ENCODE measurements around the gene NECAB2. TPM values are rescaled to one million over a fixed set of nuclear protein-coding genes. Genes with fewer than 3 reads are reported as not detected.
A peak's percentile ranks its signal among the peaks of the same experiment; 100 is the strongest.

The NECAB2 gene
- total RNA-seq, 1 donor from 2014 or later: 19.6 TPM

DNA sequence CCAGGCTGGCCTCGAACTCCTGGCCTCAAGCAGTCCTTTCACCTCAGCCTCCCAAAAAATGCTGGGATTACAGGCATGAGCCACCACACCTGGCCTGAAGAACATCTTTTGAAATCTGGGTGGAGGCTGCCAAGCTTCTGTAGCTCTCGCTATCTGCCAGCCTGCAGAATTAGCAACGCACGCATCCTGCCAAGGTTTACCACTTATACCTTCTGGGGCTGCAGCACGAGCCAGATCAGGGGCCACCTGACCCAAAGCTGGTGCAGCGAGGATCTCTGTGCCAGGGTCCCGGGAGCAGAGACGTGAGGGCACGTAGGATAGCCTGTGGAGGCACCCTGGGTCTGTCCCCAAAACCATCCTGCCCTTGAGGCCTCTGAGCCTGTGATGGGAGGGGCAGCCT, 52.3 kb downstream of the NECAB2 start:
- DNase-seq (ENCODE audit: low read depth, low spot score): no peak
- Mint-ChIP-seq H3K27ac (ENCODE audit: unreplicated experiment) (no peak overlapping the region), H3K9me3 (peaks cover 15% of the 10 kb centered on the region), H3K36me3 (ENCODE audit: low read depth) (peaks cover 7% of the 10 kb centered on the region), H3K27me3 (ENCODE audit: low read depth) (no peaks in the 10 kb centered on the region), H3K4me3 (no peak overlapping the region), H3K4me1 (no peaks in the 10 kb centered on the region)
- TF ChIP-seq, protein P1, sequence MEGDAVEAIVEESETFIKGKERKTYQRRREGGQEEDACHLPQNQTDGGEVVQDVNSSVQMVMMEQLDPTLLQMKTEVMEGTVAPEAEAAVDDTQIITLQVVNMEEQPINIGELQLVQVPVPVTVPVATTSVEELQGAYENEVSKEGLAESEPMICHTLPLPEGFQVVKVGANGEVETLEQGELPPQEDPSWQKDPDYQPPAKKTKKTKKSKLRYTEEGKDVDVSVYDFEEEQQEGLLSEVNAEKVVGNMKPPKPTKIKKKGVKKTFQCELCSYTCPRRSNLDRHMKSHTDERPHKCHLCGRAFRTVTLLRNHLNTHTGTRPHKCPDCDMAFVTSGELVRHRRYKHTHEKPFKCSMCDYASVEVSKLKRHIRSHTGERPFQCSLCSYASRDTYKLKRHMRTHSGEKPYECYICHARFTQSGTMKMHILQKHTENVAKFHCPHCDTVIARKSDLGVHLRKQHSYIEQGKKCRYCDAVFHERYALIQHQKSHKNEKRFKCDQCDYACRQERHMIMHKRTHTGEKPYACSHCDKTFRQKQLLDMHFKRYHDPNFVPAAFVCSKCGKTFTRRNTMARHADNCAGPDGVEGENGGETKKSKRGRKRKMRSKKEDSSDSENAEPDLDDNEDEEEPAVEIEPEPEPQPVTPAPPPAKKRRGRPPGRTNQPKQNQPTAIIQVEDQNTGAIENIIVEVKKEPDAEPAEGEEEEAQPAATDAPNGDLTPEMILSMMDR (conservative IDR thresholded peaks at IDR 0.05): no peak

DNA sequence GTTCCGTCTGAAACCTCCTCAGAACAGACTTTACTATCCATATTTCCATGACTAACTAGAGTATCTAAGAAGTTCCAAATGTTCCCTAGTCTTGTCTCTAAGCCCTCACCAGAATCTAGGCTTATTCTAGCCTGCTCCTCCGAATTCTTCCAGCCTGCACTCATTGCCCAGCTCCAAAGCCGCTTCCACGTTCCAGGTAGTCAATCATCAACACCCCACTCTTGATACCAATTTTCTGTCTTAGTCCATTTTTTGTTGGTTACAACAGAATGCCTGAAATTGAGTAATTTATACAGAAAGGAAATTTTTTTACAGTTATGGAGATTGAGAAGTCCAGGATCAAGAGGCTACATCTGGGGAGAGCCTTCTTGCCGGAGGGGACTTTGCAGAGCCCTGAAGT, 53.4 kb downstream of the NECAB2 start:
- TF ChIP-seq, protein P1 (conservative IDR thresholded peaks at IDR 0.05): no peak
- Mint-ChIP-seq H3K27ac (ENCODE audit: unreplicated experiment) (no peak overlapping the region), H3K4me3 (no peak overlapping the region), H3K4me1 (peaks cover 2% of the 10 kb centered on the region), H3K9me3 (peaks cover 15% of the 10 kb centered on the region), H3K36me3 (ENCODE audit: low read depth) (peaks cover 7% of the 10 kb centered on the region), H3K27me3 (ENCODE audit: low read depth) (no peaks in the 10 kb centered on the region)
- no peak for DNase-seq (ENCODE audit: low read depth, low spot score)

- no peak overlapping the region for H3K4me3 Mint-ChIP-seq
- no peaks in the 10 kb centered on the region for H3K27me3 Mint-ChIP-seq (ENCODE audit: low read depth)
- H3K4me1 Mint-ChIP-seq: peaks cover 8% of the 10 kb centered on the region
- H3K27ac Mint-ChIP-seq (ENCODE audit: unreplicated experiment): no peak overlapping the region
- peaks cover 15% of the 10 kb centered on the region for H3K9me3 Mint-ChIP-seq
- peaks cover 7% of the 10 kb centered on the region for H3K36me3 Mint-ChIP-seq (ENCODE audit: low read depth)
- DNase-seq (ENCODE audit: low read depth, low spot score): no peak
- TF ChIP-seq, protein P1 (conservative IDR thresholded peaks at IDR 0.05): no peak
These were observed 54.6 kb downstream of the NECAB2 start for GRCh38 chr16:84022644-84023043.

DNA sequence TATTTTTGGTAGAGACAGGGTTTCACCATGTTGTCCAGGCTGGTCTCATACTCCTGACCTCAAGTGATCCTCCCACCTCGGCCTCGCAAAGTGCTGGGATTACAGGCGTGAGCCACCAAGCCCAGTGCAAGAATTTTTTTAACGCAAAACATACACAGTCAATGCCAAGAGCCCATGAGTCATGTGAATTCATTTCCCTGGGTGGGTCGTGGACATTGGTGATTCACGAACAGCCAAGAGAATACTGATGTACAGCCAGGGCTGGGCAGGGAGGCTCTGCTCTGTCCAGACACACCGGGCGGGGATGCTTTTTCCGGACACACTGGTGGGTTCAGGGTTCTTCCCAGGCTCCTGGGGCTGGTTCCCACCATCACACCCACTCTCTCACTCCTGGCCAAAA, 56.8 kb downstream of the NECAB2 start:
- Mint-ChIP-seq H3K4me1 (peaks cover 14% of the 10 kb centered on the region), H3K27me3 (ENCODE audit: low read depth) (no peaks in the 10 kb centered on the region), H3K36me3 (ENCODE audit: low read depth) (peaks cover 3% of the 10 kb centered on the region), H3K4me3 (no peak overlapping the region), H3K9me3 (peaks cover 7% of the 10 kb centered on the region), H3K27ac (ENCODE audit: unreplicated experiment) (peak overlapping the region; percentile 67)
- TF ChIP-seq, protein P1 (conservative IDR thresholded peaks at IDR 0.05): no peak
- DNase-seq (ENCODE audit: low read depth, low spot score): no peak

GRCh38 chr16:84026606-84027005, 58.6 kb downstream of the NECAB2 start:
- Mint-ChIP-seq H3K9me3 (peaks cover under 1% of the 10 kb centered on the region), H3K27ac (ENCODE audit: unreplicated experiment) (no peak overlapping the region), H3K4me1 (peaks cover 14% of the 10 kb centered on the region), H3K27me3 (ENCODE audit: low read depth) (peaks cover 3% of the 10 kb centered on the region), H3K36me3 (ENCODE audit: low read depth) (no peaks in the 10 kb centered on the region), H3K4me3 (no peak overlapping the region)
- TF ChIP-seq, protein P1 (conservative IDR thresholded peaks at IDR 0.05): no peak
- DNase-seq (ENCODE audit: low read depth, low spot score): no peak

DNA sequence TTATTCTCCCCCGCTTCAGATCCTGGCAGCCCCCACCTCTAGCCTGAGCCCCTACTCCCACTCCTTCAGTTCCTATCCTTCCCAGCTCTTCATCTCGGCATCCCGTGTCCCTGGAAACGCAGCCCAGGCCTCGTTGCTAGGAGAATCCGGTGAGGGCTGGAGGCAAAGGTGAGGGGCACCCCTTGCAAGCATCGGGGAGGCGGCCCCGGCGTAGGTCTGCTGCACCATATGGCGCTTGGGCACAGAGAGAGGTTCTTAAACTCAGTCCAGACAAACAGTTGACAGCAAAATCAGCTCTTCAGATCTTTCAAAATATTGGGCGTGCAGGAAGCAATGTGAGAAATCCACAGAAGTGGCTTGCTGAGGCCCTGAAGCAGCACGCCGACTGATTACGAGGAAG, 59.6 kb downstream of the NECAB2 start:
- DNase-seq (ENCODE audit: low read depth, low spot score): no peak
- TF ChIP-seq, protein P1 (conservative IDR thresholded peaks at IDR 0.05): no peak
- Mint-ChIP-seq H3K36me3 (ENCODE audit: low read depth) (no peaks in the 10 kb centered on the region), H3K4me3 (no peak overlapping the region), H3K27me3 (ENCODE audit: low read depth) (peaks cover 3% of the 10 kb centered on the region), H3K4me1 (peaks cover 19% of the 10 kb centered on the region), H3K9me3 (no peaks in the 10 kb centered on the region), H3K27ac (ENCODE audit: unreplicated experiment) (no peak overlapping the region)

Measured in neural crest cell (in vitro differentiated cells).